CD14-positive monocyte (primary cell): Measurements from ENCODE around the gene GTPBP6. TPM values are rescaled to one million over a fixed set of nuclear protein-coding genes. Genes with fewer than 3 reads are reported as not detected.

ENCODE experiments used
- DNase-seq, 3 donors: peaks; one replicate each; pipeline ENCODE4 v3.0.0-alpha.2; 2011 to 2022
- H2AFZ ChIP-seq: 2 replicates; pipeline ENCODE4 v1.6.0; 2012; ENCODE audit warnings: mild to moderate bottlenecking, low read depth, low read length, inconsistent platforms; ENCODE audit not compliant: insufficient read depth, poor library complexity, severe bottlenecking
- H3K27ac ChIP-seq, 2 donors: 1 replicate in 1 of 2; 2 replicates in 1 of 2; pipeline ENCODE4 v1.5.1; 2012 to 2013; ENCODE audit warnings: low read length in 2 of 2, control low read depth in 1 of 2, inconsistent platforms in 1 of 2, low read depth in 1 of 2, mild to moderate bottlenecking in 1 of 2
- H3K27me3 ChIP-seq, 2 donors: one replicate each; pipeline versions ENCODE4 v1.6.0 to v1.6.1; 2011 to 2013; ENCODE audit warnings: low read length in 2 of 2; ENCODE audit not compliant: control insufficient read depth in 2 of 2, insufficient read depth in 2 of 2
- H3K36me3 ChIP-seq, 2 donors: replicated peaks in 1 of 2; 1 replicate in 1 of 2; 2 replicates in 1 of 2; pipeline versions ENCODE4 v1.5.1 to v1.6.1; 2012 to 2013; ENCODE audit warnings: low read length in 2 of 2, control low read depth in 1 of 2, inconsistent platforms in 1 of 2, mild to moderate bottlenecking in 1 of 2; ENCODE audit not compliant: insufficient read depth in 2 of 2, control insufficient read depth in 1 of 2
- H3K4me1 ChIP-seq, 2 donors: 1 replicate in 1 of 2; 2 replicates in 1 of 2; pipeline versions ENCODE4 v1.5.1 to v1.6.1; 2012 to 2013; ENCODE audit warnings: low read length in 2 of 2, control low read depth in 1 of 2, inconsistent platforms in 1 of 2, mild to moderate bottlenecking in 1 of 2, moderate library complexity in 1 of 2; ENCODE audit not compliant: insufficient read depth in 2 of 2, control insufficient read depth in 1 of 2
- H3K4me2 ChIP-seq: replicated peaks from 2 replicates; pipeline ENCODE3; 2012; ENCODE audit warnings: low read length, moderate library complexity, mild to moderate bottlenecking; ENCODE audit not compliant: poor library complexity, severe bottlenecking; ENCODE audit errors: extremely low read depth
- H3K4me3 ChIP-seq, 3 experiments: fragments of 200-600 bp in 1 of 3; sonication (generic) in 1 of 3; replicated peaks in 1 of 3; 1 replicate in 2 of 3; 2 replicates in 1 of 3; pipeline ENCODE4 v1.5.1; 2011 to 2013; ENCODE audit warnings: low read length in 3 of 3, mild to moderate bottlenecking in 3 of 3, control low read depth in 2 of 3, low read depth in 2 of 3, inconsistent platforms in 1 of 3, moderate library complexity in 1 of 3
- H3K79me2 ChIP-seq: 2 replicates; pipeline ENCODE4 v1.6.0; 2012; ENCODE audit warnings: mild to moderate bottlenecking, control low read depth, inconsistent platforms, low read length, moderate library complexity; ENCODE audit not compliant: insufficient read depth
- H3K9ac ChIP-seq: 2 replicates; pipeline ENCODE4 v1.6.0; 2017; ENCODE audit warnings: low read length, mild to moderate bottlenecking; ENCODE audit not compliant: insufficient read depth, poor library complexity, severe bottlenecking
- H3K9me3 ChIP-seq, 2 donors: replicated peaks in 1 of 2; 1 replicate in 1 of 2; 2 replicates in 1 of 2; pipeline versions ENCODE4 v1.5.1 to v1.6.1; 2012 to 2013; ENCODE audit warnings: low read length in 2 of 2, control low read depth in 1 of 2; ENCODE audit not compliant: control insufficient read depth in 1 of 2, insufficient read depth in 1 of 2
- H4K20me1 ChIP-seq: 2 replicates; pipeline ENCODE4 v1.6.0; 2012; ENCODE audit warnings: mild to moderate bottlenecking, low read length, control low read depth, moderate library complexity; ENCODE audit not compliant: insufficient read depth
- H3K27ac Mint-ChIP-seq, 7 donors: one replicate each; pipeline ENCODE4 v1.8.0; 2020; ENCODE audit warnings: mild to moderate bottlenecking in 7 of 7, mixed read lengths in 7 of 7, moderate library complexity in 6 of 7, inconsistent platforms in 2 of 7
- H3K27me3 Mint-ChIP-seq, 3 donors: one replicate each; pipeline ENCODE4 v1.8.0; 2021 to 2022; ENCODE audit warnings: low read depth in 3 of 3, mild to moderate bottlenecking in 3 of 3, mixed read lengths in 3 of 3, moderate library complexity in 3 of 3, inconsistent platforms in 1 of 3
- H3K36me3 Mint-ChIP-seq, 2 donors: one replicate each; pipeline ENCODE4 v1.8.0; 2020; ENCODE audit warnings: mixed read lengths in 2 of 2, inconsistent platforms in 1 of 2, mild to moderate bottlenecking in 1 of 2
- H3K4me1 Mint-ChIP-seq: one replicate; pipeline ENCODE4 v1.8.0; 2020; ENCODE audit warnings: mild to moderate bottlenecking, mixed read lengths
- H3K4me3 Mint-ChIP-seq, 2 donors: one replicate each; pipeline ENCODE4 v1.8.0; 2020; ENCODE audit warnings: mild to moderate bottlenecking in 2 of 2, mixed read lengths in 2 of 2, moderate library complexity in 1 of 2
- H3K9me3 Mint-ChIP-seq, 7 donors: one replicate each; pipeline ENCODE4 v1.8.0; 2020 to 2022; ENCODE audit warnings: mixed read lengths in 7 of 7, mild to moderate bottlenecking in 6 of 7, moderate library complexity in 6 of 7, inconsistent platforms in 2 of 7
- CTCF ChIP-seq: fragments of 200-600 bp; IDR thresholded peaks from one replicate; pipeline ENCODE4 v1.8.0; 2022; ENCODE audit warnings: antibody characterized with exemption, mild to moderate bottlenecking
- WGBS: methylation state at CpG from one replicate; pipeline ENCODE4 v1.1.5; 2013; ENCODE audit warnings: missing lambda C conversion rate; ENCODE audit not compliant: insufficient coverage; 5-methylcytosine and 5-hydroxymethylcytosine counted together
- intact Hi-C, 2 donors: fragments of 100-400 bp; cut with micrococcal nuclease; formaldehyde crosslinking; loops; one replicate each; pipeline versions ENCODE4 v1.15.0 to v1.15.1; 2023
- polyA plus RNA-seq, 3 donors: library from polyadenylated mRNA; depleted of rRNA in 1 of 3; unstranded in 2 of 3; stranded (reverse) in 1 of 3; fragments of 300-500 nt in 2 of 3; fragments of >200 nt in 1 of 3; fragmentation: Illumina TruSeq in 2 of 3; gene quantifications; 1 replicate in 2 of 3; 2 replicates in 1 of 3; pipeline ENCODE4 v1.2.3, GENCODE V29; 2012 to 2021

GTPBP6 gene
- polyA plus RNA-seq, 3 donors, result 17.2 to 39.3 (median 27.0) TPM

- peaks cover 12 to 42% (median 38%) of the 10 kb centered on the region in 3 donors for H3K27me3 Mint-ChIP-seq
- peak in 1 of 3 donors; percentile 23 for DNase-seq
- Histone ChIP-seq H3K27me3 (peaks cover 0 to 27% of the 10 kb centered on the region in 2 donors), H3K36me3 (peaks cover 7 to 13% of the 10 kb centered on the region in 2 donors), H3K79me2 (peaks cover 14% of the 10 kb centered on the region), H3K4me1 (peaks cover 19 to 27% of the 10 kb centered on the region in 2 donors), H3K9ac (peak overlapping the region; percentile 91), H4K20me1 (peaks cover 11% of the 10 kb centered on the region), H3K4me2 (peak overlapping the region; percentile 94), H3K4me3 (peak overlapping the region in 2 of 3 experiments; percentile 85 to 98), H3K27ac (peak overlapping the region in 1 of 2 donors; percentile 92), H3K9me3 (no peaks in the 10 kb centered on the region), H2AFZ (peak overlapping the region; percentile 85)
- TF ChIP-seq CTCF, result no peak
- H3K36me3 Mint-ChIP-seq, result peaks cover 0 to 2% of the 10 kb centered on the region in 2 donors
- peak overlapping the region in 5 of 7 donors; percentile 54 to 96 (median 62) for H3K27ac Mint-ChIP-seq
- WGBS, result under 1% methylated on average over 11 of the region's 24 CpGs
- peaks cover 37% of the 10 kb centered on the region for H3K4me1 Mint-ChIP-seq
- peak overlapping the region; percentile 75 to 85 for H3K4me3 Mint-ChIP-seq
- peaks cover 0 to 9% (median 3%) of the 10 kb centered on the region in 7 donors for H3K9me3 Mint-ChIP-seq
- intact Hi-C loops, result loop anchor here in 1 of 2 donors (5.0 kb wide), 1 partner anchor 67 kb away; the partner anchor contains the start of gene PPP2R3B
These were observed 1.7 kb upstream of the GTPBP6 start for GRCh38 chrX:320126-320783.

GRCh38 chrX:319579-320125, 1.1 kb upstream of the GTPBP6 start:
- Mint-ChIP-seq H3K9me3 (peaks cover 0 to 10% (median 3%) of the 10 kb centered on the region in 7 donors), H3K4me3 (peak overlapping the region; percentile 75 to 85), H3K4me1 (peaks cover 33% of the 10 kb centered on the region), H3K27ac (peak overlapping the region in 2 of 7 donors; percentile 54 to 96), H3K27me3 (peaks cover 12 to 37% (median 36%) of the 10 kb centered on the region in 3 donors), H3K36me3 (peaks cover 0 to 2% of the 10 kb centered on the region in 2 donors)
- Histone ChIP-seq H3K27ac (peak overlapping the region; percentile 62 to 92), H3K4me1 (peaks cover 19 to 27% of the 10 kb centered on the region in 2 donors), H4K20me1 (peaks cover 11% of the 10 kb centered on the region), H3K27me3 (peaks cover 0 to 27% of the 10 kb centered on the region in 2 donors), H3K79me2 (peaks cover 14% of the 10 kb centered on the region), H3K4me2 (peak overlapping the region; percentile 94), H3K9ac (peak overlapping the region; percentile 91), H3K36me3 (peaks cover 13 to 19% of the 10 kb centered on the region in 2 donors), H3K4me3 (peak overlapping the region; percentile 81 to 98 (median 85)), H2AFZ (peak overlapping the region; percentile 85), H3K9me3 (no peaks in the 10 kb centered on the region)
- TF ChIP-seq CTCF, result no peak
- under 1% methylated on average over 41 of the region's 41 CpGs for WGBS
- DNase-seq, result peak in 1 of 3 donors; percentile 21
- intact Hi-C loops, result loop anchor here (2.0 to 5.0 kb wide), 4 partner anchors 42 to 68 kb away; partner anchors contain the start of gene PPP2R3B (in 1 of the 2)
